Measurements from ENCODE around the gene FLNB. TPM values are rescaled to one million over a fixed set of nuclear protein-coding genes. Genes with fewer than 3 reads are reported as not detected.

FLNB gene
- total and polyA plus RNA-seq, 2 of the 13 experiments (the other 11 are each of a cell fraction or from before 2014, with no cell fraction given): 106 to 130 TPM

- TF ChIP-seq ZBTB34 (CRISPR knock-in tag; IDR thresholded peaks at IDR 0.05): 0 out of 2 replicates have a peak, but pooled peaks have one; percentile 55
- TF ChIP-seq NR2F1 (CRISPR knock-in tag; IDR thresholded peaks at IDR 0.05): peak; percentile 54 to 58
- TF ChIP-seq DMTF1 (CRISPR knock-in tag; IDR thresholded peaks at IDR 0.05): no peak
- peak; percentile 66 for TF ChIP-seq FOSL2 (CRISPR knock-in tag; IDR thresholded peaks at IDR 0.05)
- TF ChIP-seq TFE3 (CRISPR knock-in tag; IDR thresholded peaks at IDR 0.05): 0 out of 2 replicates have a peak, but pooled peaks have one; percentile 19
- no peak for TF ChIP-seq E2F2 (CRISPR knock-in tag; IDR thresholded peaks at IDR 0.05; ENCODE audit: borderline replicate concordance)
- TF ChIP-seq NFIB (CRISPR knock-in tag; IDR thresholded peaks at IDR 0.05; ENCODE audit: borderline replicate concordance): no peak
- no peak for TF ChIP-seq GMEB2 (CRISPR knock-in tag; IDR thresholded peaks at IDR 0.05; ENCODE audit: low read depth)
- no peak for TF ChIP-seq BRF2 (CRISPR knock-in tag; IDR thresholded peaks at IDR 0.05)
- 0 out of 2 replicates have a peak, but pooled peaks have one; percentile 42 for TF ChIP-seq MYPOP (CRISPR knock-in tag; IDR thresholded peaks at IDR 0.05)
- peak; percentile 50; the same call in 1 of the 2 replicates for TF ChIP-seq NCOA2 (CRISPR knock-in tag; IDR thresholded peaks at IDR 0.05)
- no peak for TF ChIP-seq ZNF790 (CRISPR knock-in tag; IDR thresholded peaks at IDR 0.05; ENCODE audit: borderline replicate concordance)
- peak; percentile 58; the same call in 1 of the 2 replicates for TF ChIP-seq ARNT2 (CRISPR knock-in tag; IDR thresholded peaks at IDR 0.05; ENCODE audit: low read depth)
- TF ChIP-seq REXO4 (CRISPR knock-in tag; IDR thresholded peaks at IDR 0.05; ENCODE audit: borderline replicate concordance): no peak
- TF ChIP-seq AGO2 (optimal IDR thresholded peaks at IDR 0.05; ENCODE audit: low read depth, low read length): no peak
- TF ChIP-seq PHF21A (CRISPR knock-in tag; IDR thresholded peaks at IDR 0.05): no peak
- peak; percentile 29; the same call in 1 of the 2 replicates for TF ChIP-seq ZNF724P (CRISPR knock-in tag; IDR thresholded peaks at IDR 0.05; ENCODE audit: borderline replicate concordance)
- TF ChIP-seq NONO (IDR thresholded peaks at IDR 0.05): no peak
- peak; percentile 55 for TF ChIP-seq NONO (CRISPR knock-in tag; conservative IDR thresholded peaks at IDR 0.05)
Observed at GRCh38 chr3:58071480-58071971, 63.3 kb downstream of the FLNB start (continued).
